Myometrial cell (primary cell): Measurements from ENCODE around the gene CHDH. TPM values are rescaled to one million over a fixed set of nuclear protein-coding genes. Genes with fewer than 3 reads are reported as not detected.

Experiments used
- total RNA-seq: library from RNA; depleted of rRNA; stranded (reverse); fragments of >200 nt; gene quantifications from 2 replicates; pipeline ENCODE4 v1.2.3, GENCODE V29; 2015

CHDH gene
- under 0.01 TPM in 1 of 2 replicates, not detected in the other for total RNA-seq

GRCh38 chr3:53846134-53846850, at the start of gene CHDH, which contains the start of gene IL17RB:
Gene CHDH (minus strand): TSS chr3:53846419. CDS start chr3:53824008, 22,411 bp downstream.
Gene IL17RB (plus strand): TSS chr3:53846568. CDS start chr3:53846589, 21 bp downstream.

GRCh38 chr3:53891497-53892285, 45.5 kb upstream of the CHDH start, which contains the start of gene SELENOK:
Gene SELENOK (minus strand): TSS chr3:53891859.

GRCh38 chr3:53881691-53882593, 35.7 kb upstream of the CHDH start, which contains the start of gene ACTR8:
Gene ACTR8 (minus strand): TSS chr3:53882152. CDS start chr3:53882101, 51 bp downstream.

Other genes with a start within 250 kb of the CHDH start
- gene IL17RB, start 149 bp upstream of the CHDH start, total RNA-seq: not detected in 2 replicates
- gene ACTR8, start 35.7 kb upstream of the CHDH start, total RNA-seq: 14.4 and 14.9 TPM in 2 replicates
- gene SELENOK, start 45.4 kb upstream of the CHDH start, total RNA-seq: 30.1 and 42.4 TPM in 2 replicates